Panc1 (cell line): ENCODE results near the gene HSPBP1.

Experiments used
- CTCF ChIP-seq: fragments of 450-650 bp; IDR thresholded peaks from 2 replicates; pipeline ENCODE4 v1.5.1; 2017; ENCODE audit warnings: mild to moderate bottlenecking
- POLR2AphosphoS5 ChIP-seq: IDR thresholded peaks from 2 replicates; pipeline ENCODE4 v1.6.1; 2012; ENCODE audit warnings: mild to moderate bottlenecking, low read depth, low read length, moderate library complexity
- SIN3A ChIP-seq: IDR thresholded peaks from 2 replicates; pipeline ENCODE4 v1.6.1; 2012; ENCODE audit warnings: low read depth, mild to moderate bottlenecking, low read length, moderate library complexity, borderline replicate concordance; ENCODE audit not compliant: insufficient read depth
- TCF7L2 ChIP-seq: IDR thresholded peaks from 2 replicates; pipeline ENCODE4 v1.6.1; 2011; ENCODE audit warnings: mild to moderate bottlenecking, low read depth, low read length, inconsistent platforms

- TF ChIP-seq CTCF (no peak), TCF7L2 (no peak), SIN3A (no peak), POLR2AphosphoS5 (no peak)
Measured at GRCh38 chr19:55247621-55248099, 32.2 kb downstream of the HSPBP1 start.
